CD4-positive, alpha-beta T cell treated with Interleukin-4 for 4 hours (primary cell): Measurements from ENCODE around the gene SART3.
"Not testable (repeated sequence)": the region's sequence is repeated elsewhere in the genome, so short reads cannot be mapped to it uniquely, and the experiment has no call there.

ENCODE experiments used
- DNase-seq: peaks from one replicate; pipeline ENCODE4 v3.0.0-alpha.2; 2020

SART3 gene

DNA sequence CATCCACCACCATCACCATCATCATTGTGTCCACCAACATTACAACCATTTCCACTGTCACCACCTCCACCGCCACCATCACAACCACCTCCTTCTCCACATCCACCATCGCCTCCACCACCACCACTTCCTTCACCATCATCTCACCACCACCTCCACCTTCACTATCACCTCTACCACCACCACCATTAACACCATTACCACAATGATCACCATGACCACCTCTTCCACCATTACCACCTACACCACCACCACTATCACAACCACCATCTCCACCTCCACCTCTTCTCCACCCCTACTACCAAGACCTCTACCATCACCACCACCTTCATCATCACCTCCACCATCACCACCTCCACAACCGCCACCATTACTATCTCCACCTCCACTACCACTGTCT lies 17.8 kb upstream of the SART3 start:
- DNase-seq = no peak

DNA sequence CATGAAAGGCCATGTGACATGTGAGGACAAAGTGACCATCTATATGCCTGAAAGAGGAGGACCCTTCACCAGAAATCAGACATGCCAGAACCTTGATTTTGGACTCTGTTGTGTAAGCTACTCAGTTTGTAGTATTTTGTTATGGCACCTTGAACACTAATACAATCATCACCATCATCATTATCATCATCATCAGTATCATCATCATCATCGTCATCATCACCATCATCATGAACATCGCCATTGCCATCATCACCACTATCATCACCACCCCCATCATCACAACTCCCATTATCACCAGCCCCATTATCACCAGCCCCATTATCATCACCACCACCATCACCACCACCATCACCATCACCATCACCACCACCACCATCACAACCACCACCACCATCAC lies 17.3 kb upstream of the SART3 start:
- no peak for DNase-seq

DNA sequence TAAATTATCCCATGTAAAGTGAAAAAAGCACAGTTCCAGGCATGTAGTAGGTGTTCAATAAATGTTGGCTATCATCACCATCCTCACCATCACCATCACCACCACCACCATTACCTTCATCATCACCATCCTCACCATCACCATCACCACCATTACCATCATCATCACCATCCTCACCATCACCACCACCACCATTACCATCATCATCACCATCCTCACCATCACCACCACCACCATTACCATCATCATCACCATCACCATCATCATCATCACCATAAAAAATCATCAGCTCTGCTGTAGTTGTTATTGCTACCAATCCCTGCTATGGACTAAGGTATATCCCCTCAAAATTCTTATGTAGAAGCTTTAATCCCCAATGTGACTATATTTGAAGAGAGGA lies 16.5 kb upstream of the SART3 start:
- no peak for DNase-seq

DNA sequence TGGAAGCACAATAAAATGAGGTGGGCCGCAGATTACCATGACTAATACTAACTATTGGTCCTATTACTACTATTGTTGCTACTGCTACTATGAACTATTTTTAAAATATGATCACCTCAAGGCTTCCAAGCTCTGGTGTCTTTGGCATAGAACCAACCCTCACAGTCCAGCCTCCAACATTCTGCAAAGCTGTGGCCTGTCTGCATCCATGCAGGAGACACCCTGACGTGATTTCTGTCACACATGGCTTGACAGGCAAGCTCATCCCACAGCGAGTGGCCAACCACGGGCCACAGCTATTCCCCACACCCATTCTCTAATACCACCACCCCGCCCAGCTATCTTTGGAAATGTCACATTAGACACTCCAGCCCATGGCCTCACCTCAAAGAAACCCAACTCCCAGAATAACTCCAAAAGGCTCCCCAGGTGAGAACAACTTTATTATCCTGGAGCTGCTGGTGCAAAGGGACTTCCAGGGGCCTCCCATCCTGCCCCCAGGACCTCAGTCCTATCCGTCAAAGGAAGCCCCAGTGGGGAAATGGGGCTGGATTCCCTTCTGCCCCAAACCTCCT lies 15.8 kb upstream of the SART3 start:
- DNase-seq = no peak

DNA sequence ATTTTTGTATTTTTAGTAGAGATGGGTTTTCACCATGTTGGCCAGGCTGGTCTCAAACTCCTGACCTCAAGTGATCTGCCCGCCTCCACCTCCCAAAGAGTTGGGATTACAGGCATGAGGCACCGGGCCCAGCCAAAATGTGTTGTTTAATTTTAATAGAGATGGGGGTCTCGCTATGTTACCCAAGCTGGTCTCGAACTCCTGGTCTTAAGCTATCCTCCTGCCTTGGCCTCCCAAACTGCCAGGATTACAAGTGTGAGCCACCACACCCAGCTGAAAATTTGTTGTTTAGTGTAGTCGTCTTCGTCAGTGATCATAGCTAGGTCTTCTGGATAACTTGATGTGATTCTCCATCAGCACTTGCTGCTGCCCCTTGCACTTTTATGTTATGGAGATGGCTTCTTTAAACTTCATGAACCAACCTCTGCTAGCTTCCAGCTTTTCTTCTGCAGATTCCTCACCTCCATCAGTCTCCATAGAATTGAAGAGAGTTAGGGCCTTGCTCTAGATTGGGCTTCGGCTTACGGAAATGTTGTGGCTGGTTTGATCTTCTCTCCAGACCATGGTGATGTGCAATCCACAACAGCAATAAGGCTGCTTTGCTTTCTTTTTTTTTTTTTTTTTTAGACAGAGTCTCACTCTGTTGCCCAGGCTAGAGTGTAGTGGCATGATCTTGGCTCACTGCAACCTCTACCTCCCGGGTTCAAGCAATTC lies 14.4 kb upstream of the SART3 start:
- DNase-seq = no peak

DNA sequence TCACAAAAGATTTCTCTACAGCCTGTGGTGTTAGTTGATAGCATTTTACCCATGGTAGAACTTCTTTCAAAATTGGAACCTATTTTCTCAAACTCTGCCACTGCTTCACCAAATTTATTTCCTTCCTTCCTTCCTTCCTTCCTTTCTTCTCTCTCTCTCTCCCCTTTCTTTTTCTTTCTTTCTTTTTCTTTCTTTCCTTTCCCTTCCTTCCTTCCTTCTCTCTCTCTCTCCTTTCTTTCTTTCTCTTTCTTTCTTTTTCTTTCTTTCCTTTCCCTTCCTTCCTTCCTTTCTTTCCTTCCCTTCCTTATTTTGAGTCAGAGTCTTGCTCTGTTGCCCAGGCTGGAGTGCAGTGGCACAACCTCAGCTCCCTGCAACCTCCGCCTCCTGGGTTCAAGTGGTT lies 13.3 kb upstream of the SART3 start:
- not testable (repeated sequence) for DNase-seq

DNA sequence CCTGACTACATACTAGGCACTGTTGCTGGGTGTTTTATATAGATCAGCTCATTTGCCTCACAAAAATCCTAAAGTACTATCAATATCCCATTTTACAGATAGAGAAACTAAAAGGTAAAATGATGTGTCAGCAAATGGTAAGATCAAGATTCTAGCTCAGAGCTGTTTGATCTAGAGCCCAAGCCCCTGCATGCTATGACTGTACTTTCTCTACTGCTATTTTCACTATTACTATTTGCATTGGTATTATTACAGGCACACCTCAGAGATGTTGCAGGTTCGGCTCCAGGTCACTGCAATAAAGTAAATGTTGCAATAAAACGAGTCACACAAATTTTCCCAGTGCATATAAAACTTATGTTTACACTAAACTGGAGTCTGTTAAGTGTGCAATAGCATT lies 12.3 kb upstream of the SART3 start:
- no peak for DNase-seq

DNA sequence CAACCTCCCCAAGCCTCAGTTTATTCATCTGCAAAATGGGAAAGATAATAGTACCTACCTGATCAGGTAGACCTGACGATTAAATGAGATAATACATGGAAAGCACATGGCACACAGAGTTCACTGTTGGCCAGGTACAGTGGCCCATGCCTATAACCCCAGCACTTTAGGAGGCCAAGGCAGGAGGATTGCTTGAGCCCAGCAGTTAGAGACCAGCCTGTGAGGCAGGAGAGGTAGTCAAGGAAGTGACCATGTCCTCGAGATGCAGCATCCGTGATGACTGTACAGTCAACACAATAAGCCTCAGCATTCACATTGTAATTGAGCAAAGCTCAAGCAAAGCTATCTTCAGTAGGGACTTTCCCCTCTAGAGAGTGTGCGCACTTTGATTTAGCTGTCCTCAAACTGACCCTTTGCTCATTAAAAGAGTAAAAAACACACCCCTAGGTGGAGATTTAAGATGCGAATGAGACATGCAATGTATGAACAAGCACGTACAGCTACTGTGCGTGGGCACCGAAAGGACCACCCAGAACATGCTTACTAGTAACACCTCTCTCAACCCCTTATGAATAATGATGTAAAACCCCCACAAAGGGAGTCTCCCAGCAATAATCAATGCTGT lies 11.3 kb upstream of the SART3 start:
- no peak for DNase-seq

DNA sequence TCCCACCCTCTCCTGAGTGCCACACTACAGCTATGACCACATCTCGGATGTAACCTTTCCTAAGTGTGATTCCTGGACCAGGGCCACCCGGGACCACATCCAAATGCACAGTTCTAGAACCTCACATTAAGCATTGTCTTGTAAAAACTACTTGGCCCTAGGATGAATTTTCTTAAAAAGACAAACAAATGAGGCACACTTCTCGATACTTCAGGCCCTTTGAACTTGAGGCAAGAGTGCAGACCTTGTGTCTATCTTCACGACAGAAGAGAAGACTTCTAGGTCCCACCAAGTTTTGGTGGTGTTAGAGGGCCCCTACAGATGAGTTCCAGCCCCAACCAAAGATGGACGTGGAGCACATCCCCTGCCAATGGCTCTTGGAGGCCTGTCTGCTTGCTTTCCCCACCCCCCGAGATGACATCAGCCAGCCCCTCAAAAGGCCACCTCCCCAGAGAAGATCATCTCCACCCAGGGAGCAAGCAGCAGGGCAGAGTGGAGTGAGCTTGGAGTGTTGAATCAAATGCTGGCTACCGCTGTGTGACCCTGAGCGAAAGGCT lies 10.7 kb upstream of the SART3 start:
- DNase-seq = no peak

DNA sequence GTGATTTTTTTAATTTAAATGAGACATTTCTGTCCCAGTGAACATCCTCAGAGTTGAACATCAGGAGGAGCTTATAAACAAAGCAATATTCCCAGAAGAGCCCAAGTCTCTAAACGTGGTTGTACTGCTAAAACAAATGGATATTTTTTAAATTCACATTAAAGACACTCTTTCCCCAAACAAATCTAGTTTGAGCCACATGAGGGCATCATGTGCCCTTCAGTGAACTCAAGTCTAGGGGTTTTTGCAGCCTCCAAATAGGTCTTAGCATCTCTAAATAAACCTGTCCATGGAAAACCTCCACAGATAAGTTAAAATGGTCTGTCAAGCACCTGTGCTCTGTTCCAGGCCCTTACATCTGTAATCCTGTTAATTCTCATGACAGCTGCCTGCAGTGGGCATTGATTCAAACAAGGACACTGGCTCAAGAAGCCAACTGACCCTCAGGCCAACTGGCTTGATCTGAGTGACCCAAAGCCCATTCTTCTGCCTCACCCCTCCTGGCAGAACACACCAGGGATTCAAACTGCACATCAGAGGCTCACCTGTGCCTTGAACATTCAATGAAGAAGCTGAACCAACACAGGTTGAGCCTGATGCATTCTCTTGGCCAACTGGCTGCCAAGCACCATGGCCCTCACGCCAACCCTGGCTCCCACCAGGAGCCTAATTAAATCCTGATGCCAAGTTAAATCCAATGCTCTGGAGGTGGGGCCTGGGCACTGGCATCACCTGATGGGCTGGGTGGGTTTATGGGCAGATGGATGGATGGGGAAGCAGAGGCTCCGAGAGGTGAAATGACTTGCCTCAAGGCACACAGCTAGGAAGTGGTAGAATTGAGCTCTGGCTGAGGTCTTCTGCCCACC lies 10.0 kb upstream of the SART3 start:
- DNase-seq = no peak

DNA sequence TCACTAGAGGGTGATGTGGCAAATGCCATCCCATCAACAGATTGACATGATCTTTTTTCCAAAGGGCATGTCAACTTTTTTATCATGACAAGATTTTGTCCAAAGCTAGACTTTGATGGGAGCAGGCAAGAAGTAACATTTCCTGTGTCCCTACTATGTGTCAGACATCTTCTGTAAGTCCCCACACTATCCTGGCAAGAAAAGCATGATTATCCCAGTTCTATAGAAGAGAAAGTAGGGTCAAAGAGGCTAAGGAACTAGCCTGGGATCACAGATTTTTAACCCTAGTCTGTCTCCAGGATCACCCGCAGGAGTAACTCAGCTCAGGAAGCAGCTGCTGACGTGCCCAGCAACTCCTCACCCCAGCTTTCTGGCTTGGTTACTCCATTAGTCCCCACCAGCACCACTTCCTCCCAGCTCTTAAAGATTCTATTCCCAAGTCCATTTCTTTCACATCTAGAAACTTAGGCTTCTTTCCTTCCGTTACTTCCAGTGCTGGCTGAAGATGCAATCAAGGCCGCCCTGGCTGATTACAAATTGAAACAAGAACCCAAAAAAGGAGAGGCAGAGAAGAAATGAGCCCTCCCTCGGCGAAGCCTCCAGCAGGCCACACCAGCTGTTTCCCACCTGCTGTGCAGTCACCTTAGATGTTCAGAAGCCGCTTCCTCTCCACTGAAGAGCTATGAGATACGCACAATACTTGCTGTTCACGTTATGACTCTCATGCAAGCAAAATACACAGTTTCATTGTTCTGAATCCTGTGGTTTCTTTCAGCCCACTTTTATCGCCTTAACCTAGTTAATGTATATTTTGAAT lies 7.6 kb upstream of the SART3 start:
- DNase-seq = peak; percentile 76

DNA sequence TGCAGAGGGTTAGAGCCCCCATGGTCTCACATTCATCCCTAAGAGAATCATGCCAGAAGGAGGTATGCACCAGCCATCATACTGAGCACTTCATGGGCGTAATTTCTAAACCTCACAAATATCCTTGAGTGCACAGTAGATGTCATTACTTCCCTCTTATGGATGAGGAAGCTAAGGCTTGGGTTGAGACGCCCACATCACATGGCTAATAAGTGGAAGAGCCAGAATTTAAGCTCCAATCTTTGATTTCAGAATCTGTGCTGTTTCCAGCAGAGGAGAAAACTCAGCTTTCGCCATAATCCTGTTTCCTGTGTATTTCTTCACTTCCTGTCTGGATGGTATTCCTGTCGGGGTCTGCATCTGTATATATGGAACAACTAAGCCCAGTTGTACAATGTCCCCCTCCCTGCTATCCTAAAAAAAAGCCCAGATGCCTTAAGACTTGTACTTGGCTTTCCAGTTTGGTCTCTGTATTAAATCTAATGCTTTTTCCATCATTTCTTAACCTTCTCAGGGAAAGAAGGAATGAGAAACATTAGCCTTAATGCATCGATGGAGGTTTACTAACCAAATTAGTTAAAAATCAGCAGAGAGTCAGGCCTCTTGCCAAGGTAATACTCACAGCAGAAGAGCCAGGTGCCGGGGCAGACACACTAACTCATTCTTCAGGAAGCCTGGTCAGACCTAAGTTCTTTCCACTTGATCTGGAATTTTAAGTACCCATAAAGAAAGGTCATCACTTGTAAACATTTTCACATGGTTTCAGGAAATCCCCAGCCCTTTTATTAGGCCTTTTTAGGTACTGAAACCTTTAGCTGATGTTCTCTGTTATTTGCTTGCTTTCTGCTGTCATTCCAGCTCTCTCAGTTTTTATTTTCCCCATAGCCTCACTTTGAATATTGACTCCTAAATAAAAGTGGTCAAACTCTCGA lies 6.7 kb upstream of the SART3 start:
- DNase-seq = no peak

DNA sequence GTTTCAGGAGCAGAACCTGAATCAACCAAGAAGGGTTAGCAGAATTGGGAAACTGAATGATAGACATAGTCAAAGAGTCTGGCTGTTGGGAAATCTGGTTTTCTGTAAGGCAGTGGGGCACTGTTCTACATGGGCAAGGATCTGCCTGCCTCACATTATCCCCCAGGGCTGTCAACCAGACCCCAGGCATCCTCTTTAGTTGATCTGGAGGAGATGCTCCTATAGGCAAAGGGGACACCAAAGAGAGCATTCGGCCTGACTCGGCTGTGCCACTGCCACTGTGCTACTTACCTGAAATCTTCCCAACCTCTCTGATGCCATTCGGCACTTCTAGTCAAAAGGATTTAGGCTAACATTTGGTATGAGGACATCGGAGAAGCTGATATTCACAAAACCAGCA lies 5.5 kb upstream of the SART3 start:
- no peak for DNase-seq

DNA sequence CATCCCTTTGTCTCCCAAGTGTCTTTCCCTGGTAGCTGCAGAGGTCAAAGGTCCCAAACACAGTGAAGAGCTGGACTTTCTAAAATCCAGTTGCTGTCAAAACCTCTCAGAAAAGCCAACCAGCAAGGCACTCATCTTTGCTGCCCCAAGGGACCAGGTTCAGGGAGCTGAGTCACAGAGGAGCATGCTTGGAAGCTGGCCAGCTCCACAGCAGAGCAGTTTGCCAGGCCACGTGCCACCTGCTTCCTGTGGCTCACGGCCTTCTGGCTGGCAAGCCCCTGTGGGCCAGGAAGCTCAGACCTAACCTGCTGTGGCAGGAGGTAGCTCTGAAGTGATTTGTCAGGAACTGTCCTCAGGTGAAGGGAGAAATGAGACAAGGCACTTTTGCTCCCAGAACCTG lies 5.0 kb upstream of the SART3 start:
- peak; percentile 75 for DNase-seq

DNA sequence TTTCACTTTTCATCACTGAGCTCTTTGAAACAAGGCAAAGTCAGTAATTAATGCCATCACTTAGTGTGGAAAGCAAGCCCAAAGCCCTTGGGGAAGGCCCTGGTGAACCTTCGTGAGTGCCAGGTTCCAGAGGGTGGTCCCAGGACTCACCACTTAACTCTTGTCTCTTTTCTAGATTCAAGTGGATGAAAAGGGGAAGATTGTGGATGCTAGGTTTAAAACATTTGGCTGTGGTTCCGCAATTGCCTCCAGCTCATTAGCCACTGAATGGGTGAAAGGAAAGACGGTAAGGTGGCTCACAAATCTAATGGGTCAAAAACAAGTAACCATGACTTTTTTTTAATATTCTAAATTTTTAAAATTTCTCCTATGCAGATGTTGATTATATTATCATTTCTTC lies 4.2 kb upstream of the SART3 start:
- no peak for DNase-seq

DNA sequence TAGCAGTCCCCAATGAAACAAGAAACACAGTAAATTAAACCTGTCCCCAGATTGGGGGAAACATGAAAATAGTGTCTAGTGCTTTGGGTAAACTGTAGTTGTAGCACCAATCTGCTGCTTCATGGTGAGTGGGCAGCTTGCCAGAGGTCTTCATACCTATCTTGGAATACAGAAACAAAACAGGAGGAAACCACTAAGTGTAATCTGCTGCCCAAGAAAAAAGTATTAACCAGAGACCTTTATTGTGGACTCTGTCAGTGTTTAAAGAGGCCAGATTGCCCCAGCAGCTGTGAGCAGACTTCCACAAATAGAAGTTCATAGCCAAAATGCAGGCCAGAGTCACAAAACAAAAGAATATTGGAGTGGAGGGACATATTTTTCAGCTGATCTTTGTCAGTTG lies 3.8 kb upstream of the SART3 start:
- no peak for DNase-seq

DNA sequence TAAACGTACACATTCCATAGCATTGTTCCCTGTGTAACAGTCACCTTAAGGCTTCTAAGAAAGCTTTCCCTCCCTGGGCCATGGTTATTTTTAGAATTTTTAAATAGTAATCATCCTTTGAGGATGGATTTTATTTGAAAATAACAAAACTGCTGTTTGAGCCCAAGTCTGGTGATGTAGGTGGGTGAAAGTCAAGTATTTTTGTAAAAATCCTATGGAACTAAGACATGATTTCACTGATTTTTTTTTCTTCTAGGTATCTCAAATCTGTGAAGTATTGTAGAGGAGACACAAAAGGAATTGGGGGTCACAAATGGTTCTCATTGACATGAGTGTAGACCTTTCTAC lies 2.8 kb upstream of the SART3 start:
- no peak for DNase-seq

DNA sequence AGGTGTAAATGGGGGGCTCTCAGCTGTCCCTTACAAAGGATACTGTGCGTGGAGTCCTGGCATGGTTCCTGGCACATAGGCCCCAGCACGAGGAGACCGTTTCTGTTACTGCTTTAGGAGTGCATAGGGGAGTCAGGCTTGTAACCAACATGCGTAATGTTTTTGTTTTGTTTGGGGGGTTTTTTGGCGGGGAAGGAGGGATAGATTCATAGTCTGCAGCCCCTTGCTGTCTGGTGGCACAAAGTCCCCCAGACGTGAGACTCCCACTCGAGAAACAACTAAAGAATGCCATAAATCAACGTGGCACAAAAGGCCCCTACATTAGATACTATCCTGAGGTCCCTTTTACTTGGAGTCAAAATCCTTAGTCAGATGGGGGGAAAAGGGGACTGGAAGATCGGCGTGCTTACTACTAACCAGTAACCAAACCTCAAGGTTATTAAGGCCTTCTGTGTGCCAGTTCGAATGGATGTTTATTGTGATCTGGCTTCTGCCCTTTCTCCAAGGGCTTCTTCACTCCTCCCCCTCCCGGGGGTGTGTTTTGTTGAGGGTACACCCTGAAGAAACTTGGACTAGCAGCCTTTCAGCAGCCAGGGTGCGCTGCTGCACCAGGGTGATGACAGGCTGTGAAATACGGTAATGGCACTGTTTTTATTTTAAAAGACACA lies 2.3 kb upstream of the SART3 start:
- peak; percentile 89 for DNase-seq

DNA sequence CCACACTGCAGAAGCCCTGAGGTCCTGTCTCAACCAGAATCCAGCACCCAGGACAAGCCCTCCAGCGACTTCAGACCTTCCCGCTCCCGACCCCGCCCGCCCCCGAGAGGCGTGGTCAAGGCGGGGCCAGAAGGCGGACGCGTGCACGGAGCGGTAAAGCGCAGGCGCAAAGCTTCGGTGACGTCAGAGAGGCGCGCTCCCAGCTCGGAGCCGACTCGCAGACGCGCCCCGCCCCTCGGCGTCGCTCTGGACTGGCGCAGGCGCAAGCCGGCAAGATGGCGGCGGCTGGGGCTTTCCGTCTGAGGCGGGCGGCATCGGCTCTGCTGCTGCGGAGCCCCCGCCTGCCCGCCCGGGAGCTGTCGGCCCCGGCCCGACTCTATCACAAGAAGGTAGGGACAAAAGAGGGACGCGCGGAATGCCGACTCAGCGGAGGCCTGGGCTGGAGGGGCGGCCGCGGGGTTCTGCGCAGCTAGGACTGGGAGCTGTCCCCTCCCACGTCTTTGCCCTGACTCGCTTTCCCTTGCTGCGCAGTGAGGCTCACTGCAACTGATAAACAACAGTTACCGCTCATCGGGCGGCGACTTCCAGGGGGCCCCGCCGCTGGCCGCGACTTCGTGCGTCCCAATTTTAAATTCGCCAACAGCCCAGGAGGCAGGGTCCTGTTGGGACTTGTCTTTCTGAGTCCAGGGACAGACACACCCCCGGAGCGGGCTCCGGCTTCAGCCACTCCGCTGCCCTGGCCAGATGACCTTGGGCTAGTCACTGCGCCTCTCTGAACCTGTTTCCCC lies 1.6 kb upstream of the SART3 start, which contains the start of gene ISCU:
Gene ISCU (plus strand): TSS at position 249 of the 788 bp plus-strand sequence. CDS start 27 bp downstream, at position 276.
- peak; percentile 96 for DNase-seq

DNA sequence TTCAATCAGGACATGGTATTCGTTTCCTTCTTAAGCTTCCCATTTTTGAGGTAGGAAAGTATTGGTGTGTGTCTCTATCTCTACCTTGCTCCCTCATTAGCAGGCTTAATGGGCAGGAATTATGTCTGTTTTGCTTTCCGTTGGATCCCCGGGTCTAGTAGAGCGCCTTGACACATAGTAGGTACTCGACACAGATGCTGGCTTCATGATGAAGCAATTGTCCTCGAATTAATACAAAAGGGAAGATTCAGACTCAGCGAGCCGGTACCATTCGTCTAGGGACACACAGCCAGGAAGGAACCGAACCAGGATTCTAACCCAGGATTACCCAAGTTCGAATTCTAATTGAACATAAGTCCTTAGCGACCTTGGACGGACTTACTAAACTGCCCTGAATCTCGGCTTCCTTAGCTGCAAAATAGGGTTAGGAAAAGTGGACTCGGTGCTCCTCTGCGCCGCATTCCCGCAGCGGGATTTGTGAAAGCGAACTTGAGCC lies 927 bp upstream of the SART3 start:
- DNase-seq = no peak
